Peyer's patch (tissue), 4 donors: ENCODE measurements around the gene FGF8.

ENCODE experiments used
- POLR2A ChIP-seq, 2 donors: fragments of 450-650 bp; IDR thresholded peaks; one replicate each; pipeline ENCODE4 v1.5.1; 2017; ENCODE audit warnings: antibody characterized with exemption in 2 of 2, mild to moderate bottlenecking in 2 of 2, moderate library complexity in 2 of 2
- TF ChIP-seq, protein P1 (sequence below), 6 experiments: fragments of 450-650 bp in 4 of 6; fragments of 200-600 bp in 2 of 6; sonication (generic) in 1 of 6; IDR thresholded peaks; one replicate each; pipeline ENCODE4 v1.5.1; 2017 to 2019; ENCODE audit warnings: antibody characterized with exemption in 6 of 6, mild to moderate bottlenecking in 3 of 6, moderate library complexity in 1 of 6

DNA sequence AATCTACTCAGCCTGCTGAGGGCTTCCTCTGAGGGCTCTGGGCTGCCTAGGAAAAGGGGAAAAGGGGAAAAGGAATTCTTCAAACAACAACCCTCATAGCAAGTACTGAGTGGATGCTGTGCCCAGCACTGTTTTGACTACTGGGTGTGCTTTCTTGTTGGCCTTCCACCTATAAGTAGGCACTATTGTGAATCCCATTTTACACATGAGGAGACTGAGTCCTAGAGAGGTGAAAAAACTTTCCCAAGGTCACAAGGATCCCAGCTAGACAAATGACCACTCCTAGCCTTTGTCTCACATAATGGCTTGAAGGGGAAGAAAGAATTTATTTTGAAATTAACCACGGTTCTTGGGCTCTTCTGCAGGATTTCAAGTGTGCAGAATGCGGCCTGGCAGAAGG is 17.1 kb downstream of the FGF8 start:
- TF ChIP-seq, protein P1, sequence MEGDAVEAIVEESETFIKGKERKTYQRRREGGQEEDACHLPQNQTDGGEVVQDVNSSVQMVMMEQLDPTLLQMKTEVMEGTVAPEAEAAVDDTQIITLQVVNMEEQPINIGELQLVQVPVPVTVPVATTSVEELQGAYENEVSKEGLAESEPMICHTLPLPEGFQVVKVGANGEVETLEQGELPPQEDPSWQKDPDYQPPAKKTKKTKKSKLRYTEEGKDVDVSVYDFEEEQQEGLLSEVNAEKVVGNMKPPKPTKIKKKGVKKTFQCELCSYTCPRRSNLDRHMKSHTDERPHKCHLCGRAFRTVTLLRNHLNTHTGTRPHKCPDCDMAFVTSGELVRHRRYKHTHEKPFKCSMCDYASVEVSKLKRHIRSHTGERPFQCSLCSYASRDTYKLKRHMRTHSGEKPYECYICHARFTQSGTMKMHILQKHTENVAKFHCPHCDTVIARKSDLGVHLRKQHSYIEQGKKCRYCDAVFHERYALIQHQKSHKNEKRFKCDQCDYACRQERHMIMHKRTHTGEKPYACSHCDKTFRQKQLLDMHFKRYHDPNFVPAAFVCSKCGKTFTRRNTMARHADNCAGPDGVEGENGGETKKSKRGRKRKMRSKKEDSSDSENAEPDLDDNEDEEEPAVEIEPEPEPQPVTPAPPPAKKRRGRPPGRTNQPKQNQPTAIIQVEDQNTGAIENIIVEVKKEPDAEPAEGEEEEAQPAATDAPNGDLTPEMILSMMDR (IDR thresholded peaks at IDR 0.05), result no peak
- TF ChIP-seq POLR2A (IDR thresholded peaks at IDR 0.05), result no peak
